GM21786 (cell line): ENCODE measurements around the gene ADAMTS15.

Experiments used
- ATAC-seq: cut with Tn5 transposase; IDR thresholded peaks from one replicate; pipeline ENCODE4 v1.9.1; 2021; ENCODE audit not compliant: unreplicated experiment

ADAMTS15 gene

DNA sequence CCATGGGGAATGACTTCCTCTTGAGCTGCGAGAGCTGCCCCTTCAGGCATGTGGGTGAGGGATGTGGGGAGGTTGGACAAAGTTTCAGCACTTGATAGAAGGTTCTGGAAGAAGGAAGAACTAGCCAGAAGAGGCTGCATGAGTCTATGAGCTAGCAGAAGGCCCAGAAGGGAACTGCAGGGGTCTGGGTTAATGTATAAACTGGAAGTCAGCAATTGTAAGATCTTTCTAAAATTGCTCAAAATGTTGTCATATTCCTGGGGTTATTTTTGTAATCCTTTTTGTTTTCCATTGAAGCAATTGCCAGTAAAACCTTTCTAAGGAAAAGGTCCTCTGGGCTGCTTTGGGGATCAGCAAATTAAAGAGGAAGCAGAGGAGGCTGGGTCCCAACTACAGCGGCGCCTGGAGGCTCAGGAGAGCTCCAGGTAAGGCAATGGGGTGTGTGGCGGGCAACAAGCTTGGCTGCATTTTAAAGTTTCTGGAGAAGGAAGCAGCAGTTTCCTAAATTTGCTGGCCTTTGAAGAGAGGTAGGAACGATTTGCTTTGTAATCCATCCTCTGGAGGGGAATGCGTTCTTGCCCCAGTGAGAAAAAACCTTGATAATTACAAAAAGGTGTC lies 29.2 kb downstream of the ADAMTS15 start:
- ATAC-seq, result no peak

DNA sequence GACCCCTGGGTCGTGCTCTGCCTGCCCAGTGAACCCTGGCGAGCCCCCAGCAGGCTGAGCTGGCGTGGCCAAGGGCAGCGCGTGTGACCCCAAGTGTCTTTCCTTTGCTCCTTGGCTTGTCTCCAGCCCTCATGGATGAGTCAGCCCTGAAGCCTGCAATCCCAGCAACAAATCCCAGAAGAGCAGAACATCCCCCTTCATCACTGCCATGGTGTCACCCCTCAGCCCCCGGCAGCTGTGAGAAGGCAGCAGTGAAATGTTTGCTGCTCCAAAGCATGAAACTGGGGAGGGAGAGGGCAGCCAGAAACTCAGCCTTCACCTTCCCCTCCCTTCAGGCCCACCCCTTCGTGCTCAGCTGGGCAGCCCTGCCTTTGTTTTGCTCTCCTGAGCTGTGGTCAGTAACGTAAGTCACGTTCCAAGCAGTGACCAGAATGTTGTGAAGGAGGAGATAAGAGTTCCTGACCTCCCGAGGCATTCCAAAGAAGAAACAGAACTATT lies 29.8 kb downstream of the ADAMTS15 start:
- ATAC-seq, result no peak

GRCh38 chr11:130478881-130479280 lies 30.4 kb downstream of the ADAMTS15 start:
- ATAC-seq, result no peak

- ATAC-seq, result no peak
Observed at GRCh38 chr11:130480186-130480585, 31.7 kb downstream of the ADAMTS15 start.

DNA sequence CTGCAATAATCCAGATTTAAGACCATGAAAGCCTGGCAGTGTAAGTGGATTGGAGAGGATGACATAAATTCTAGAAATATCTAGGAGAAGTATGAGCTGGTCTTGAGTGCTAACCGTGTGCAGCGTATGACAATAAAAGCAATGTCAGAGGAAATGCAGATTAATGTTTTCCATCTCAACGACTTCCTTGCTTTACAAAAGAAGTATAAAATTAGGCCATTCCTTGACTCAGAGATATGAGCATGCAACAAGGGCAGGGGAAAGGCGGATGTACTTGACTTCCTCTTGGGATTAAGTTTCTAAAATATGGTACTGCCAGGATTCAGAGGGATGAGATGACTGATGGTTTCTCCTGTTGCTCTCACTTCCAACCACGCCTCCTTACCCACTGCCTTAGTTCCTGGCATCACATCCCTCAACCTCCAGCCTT lies 32.3 kb downstream of the ADAMTS15 start:
- ATAC-seq, result no peak

DNA sequence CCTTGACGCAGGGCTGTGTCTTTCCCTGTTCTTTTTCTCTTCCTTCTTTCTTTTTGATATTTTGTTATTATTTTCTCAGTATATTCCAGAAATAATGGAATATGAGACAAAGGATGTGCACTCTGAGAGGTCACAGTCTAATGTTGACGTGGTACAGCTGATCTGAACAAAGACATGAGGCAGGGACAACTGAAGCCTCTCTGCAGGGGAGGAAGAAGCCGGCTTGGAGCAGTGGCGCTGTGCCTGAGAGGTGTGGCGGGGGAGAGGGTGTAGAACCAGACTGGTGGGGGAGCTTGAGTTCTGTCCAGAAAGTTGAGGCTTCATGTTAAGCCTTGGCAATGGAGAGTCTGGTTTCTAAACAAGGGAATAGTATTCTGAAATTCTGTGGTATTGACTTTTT lies 34.7 kb downstream of the ADAMTS15 start:
- ATAC-seq, result no peak

DNA sequence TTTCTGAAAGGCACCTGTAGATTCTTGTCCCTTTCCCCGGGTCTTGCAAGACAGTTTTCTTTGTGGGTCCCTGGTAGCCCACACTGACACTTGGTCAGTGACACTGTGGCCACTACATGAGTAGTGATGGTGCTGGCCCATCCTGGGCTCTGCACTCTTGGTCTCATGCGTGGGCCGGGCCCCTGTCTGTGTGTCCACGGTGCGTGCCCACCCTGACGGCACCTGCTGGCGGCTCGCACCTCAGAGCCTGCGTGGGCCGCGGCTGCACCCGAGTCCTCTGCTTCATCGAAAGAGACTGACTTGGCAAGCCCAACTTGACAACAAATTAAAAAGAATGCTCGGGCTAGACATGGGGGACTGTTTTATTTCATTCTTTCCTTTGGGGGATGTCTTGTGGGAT lies 37.5 kb downstream of the ADAMTS15 start:
- ATAC-seq, result no peak

DNA sequence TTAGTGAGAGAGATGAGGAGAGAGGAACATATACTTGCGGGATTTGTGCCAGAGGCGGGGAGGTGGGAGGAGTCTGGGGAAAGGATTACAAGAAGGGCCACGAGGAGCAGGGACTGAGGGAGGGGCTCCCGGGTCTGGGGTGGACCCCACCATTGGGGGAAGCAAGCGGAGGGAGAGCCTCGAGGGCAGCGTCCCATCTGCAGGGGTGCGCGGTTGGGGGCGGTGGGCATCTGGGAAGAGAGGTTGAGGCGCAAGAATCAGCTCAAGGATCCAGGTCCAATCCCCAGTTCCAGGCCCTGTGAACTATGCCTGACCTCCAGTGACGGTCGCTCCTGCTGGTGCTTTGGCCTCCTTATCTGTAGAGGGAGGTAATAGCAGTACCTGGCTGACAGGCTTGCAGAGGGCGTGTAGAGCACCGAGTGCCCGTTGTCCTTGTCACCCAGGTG lies 38.0 kb downstream of the ADAMTS15 start:
- ATAC-seq, result no peak

- no peak for ATAC-seq
Observed at GRCh38 chr11:130486987-130487923, 38.8 kb downstream of the ADAMTS15 start.

GRCh38 chr11:130487924-130488815 lies 39.7 kb downstream of the ADAMTS15 start:
- no peak for ATAC-seq

GRCh38 chr11:130488848-130489584 lies 40.6 kb downstream of the ADAMTS15 start:
- no peak for ATAC-seq

- ATAC-seq, result no peak
Observed at GRCh38 chr11:130489716-130490115, 41.3 kb downstream of the ADAMTS15 start.

DNA sequence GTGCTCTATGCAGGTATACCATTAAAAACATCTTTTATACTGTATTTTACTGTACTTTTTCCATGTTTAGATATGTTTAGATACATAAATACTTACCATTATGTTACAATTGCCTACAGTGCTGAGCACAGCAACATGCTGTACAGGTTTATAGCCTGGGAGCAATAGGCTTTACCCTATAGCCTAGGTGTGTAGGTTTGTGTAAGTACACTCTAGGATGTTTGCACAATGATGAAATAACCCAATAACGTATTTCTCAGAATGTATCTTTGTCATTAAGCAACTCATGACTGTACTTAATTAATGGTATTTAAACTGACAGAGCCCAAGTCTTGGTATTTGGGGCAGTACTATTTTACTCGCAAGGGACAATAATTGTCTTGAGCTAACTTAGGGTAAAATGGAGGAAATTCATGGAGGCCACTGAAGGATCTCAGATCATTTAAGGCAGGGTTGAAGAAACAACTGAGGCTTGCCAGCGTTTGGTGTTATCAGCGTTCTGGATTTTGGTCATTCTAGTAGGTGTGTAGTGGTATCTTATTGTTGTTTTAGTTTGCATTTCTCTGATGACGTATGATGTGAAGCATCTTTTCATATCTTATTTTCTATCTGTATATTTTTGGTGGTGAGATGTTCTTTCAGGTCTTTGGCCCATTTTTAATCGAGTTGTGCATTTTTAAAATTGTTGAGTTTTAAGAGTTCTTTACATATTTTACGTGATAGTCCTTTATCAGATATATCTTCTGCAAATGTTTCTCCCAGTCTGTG lies 42.4 kb downstream of the ADAMTS15 start:
- no peak for ATAC-seq

DNA sequence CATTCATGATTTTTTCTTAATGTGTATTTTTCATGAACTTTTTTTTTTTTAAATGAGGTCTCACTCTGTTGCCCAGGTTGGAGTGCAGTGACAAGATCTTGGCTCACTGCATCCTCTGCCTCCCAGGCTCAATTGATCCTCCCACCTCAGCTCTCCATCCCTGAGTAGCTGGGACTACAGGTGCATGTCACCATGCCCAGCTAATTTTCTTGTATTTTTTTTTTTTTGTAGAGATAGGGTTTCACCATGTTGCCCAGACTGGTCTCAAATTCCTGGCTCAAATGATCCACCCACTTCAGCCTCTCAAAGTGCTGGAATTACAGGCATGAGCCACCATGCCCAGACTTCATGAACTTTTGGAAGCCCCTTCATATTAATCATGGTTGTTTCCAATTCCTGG lies 49.7 kb downstream of the ADAMTS15 start:
- ATAC-seq, result no peak

GRCh38 chr11:130499828-130500227 lies 51.4 kb downstream of the ADAMTS15 start:
- no peak for ATAC-seq

- no peak for ATAC-seq
Observed at GRCh38 chr11:130504317-130504716, 55.9 kb downstream of the ADAMTS15 start.

- ATAC-seq, result no peak
Observed at GRCh38 chr11:130508913-130509312, 60.5 kb downstream of the ADAMTS15 start.

DNA sequence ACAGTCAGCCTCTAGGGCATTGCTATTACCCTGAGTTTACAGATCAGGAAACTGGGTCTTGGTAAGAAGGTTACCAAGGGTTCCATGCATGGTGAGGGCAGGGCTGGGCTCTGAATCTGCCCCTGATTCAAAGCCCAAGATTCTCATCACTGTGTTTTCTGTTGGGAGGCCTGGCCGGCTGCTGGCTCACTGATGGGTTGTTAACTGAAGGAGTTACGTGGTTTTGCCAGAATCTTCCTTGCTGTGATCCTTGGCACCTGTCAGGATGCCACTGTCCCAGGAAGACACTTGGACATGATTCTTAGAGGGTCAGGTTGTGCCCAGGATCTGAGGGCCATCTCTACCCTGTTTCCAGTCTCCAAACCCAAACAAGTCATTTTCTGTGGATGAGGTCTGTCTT lies 61.5 kb downstream of the ADAMTS15 start:
- no peak for ATAC-seq

- ATAC-seq, result no peak
Observed at GRCh38 chr11:130510407-130511006, 62.1 kb downstream of the ADAMTS15 start.
